Endothelial cell of umbilical vein (primary cell): ENCODE data around the gene CYP2E1.

Experiments
- EZH2 ChIP-seq: IDR thresholded peaks from 2 replicates; pipeline ENCODE4 v1.6.1; 2012; ENCODE audit warnings: borderline replicate concordance, low read depth, mild to moderate bottlenecking, moderate library complexity, low read length, inconsistent platforms; ENCODE audit not compliant: severe bottlenecking
- MAX ChIP-seq: IDR thresholded peaks from 2 replicates; pipeline ENCODE4 v1.6.1; 2011; ENCODE audit not compliant: insufficient read depth, insufficient read length
- POLR2A ChIP-seq: IDR thresholded peaks from 2 replicates; pipeline ENCODE4 v1.6.1; 2012; ENCODE audit warnings: low read depth, mild to moderate bottlenecking, control low read depth, low read length
- POLR2AphosphoS5 ChIP-seq: IDR thresholded peaks from 2 replicates; pipeline ENCODE4 v1.6.1; 2012; ENCODE audit warnings: low read depth, mild to moderate bottlenecking, control low read depth, low read length, moderate library complexity; ENCODE audit not compliant: insufficient read depth

- TF ChIP-seq MAX: no peak
- TF ChIP-seq POLR2AphosphoS5: no peak
- no peak for TF ChIP-seq POLR2A
- TF ChIP-seq EZH2: no peak
Observed at GRCh38 chr10:133530506-133530905, 3.3 kb downstream of the CYP2E1 start.
